VCaP (cell line): Measurements from ENCODE around the gene FOXN3.

Experiments used
- H3K27ac ChIP-seq: fragments of 450-650 bp; 2 replicates; pipeline ENCODE4 v1.5.1; 2017
- TF ChIP-seq, protein P1 (sequence below): fragments of 450-650 bp; conservative IDR thresholded peaks from 2 replicates; pipeline ENCODE4 v1.5.1; 2017; ENCODE audit warnings: mild to moderate bottlenecking, moderate library complexity

Gene FOXN3

DNA sequence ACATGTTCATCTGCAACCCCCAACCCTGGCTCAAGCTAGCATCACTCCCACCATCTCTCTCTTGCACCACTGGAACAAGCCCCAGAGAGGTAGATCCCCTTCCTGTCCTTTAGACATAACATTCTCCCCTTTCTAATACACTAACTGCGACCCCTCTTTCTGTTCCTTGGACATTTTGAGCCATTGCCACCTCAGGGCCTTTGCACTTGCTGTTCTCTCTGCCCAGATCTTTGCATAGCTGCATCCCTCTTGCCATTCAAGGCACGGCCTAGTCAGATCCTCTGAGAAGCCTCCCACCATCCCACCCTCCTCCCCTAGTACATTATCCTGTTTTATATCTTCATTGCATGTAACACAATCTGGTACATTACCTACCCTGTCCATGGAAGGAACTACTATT is 16.5 kb downstream of the FOXN3 start:
- H3K27ac ChIP-seq: peak overlapping the region; percentile 58; the same call in 1 of the 2 replicates
- TF ChIP-seq, protein P1, sequence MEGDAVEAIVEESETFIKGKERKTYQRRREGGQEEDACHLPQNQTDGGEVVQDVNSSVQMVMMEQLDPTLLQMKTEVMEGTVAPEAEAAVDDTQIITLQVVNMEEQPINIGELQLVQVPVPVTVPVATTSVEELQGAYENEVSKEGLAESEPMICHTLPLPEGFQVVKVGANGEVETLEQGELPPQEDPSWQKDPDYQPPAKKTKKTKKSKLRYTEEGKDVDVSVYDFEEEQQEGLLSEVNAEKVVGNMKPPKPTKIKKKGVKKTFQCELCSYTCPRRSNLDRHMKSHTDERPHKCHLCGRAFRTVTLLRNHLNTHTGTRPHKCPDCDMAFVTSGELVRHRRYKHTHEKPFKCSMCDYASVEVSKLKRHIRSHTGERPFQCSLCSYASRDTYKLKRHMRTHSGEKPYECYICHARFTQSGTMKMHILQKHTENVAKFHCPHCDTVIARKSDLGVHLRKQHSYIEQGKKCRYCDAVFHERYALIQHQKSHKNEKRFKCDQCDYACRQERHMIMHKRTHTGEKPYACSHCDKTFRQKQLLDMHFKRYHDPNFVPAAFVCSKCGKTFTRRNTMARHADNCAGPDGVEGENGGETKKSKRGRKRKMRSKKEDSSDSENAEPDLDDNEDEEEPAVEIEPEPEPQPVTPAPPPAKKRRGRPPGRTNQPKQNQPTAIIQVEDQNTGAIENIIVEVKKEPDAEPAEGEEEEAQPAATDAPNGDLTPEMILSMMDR: no peak

DNA sequence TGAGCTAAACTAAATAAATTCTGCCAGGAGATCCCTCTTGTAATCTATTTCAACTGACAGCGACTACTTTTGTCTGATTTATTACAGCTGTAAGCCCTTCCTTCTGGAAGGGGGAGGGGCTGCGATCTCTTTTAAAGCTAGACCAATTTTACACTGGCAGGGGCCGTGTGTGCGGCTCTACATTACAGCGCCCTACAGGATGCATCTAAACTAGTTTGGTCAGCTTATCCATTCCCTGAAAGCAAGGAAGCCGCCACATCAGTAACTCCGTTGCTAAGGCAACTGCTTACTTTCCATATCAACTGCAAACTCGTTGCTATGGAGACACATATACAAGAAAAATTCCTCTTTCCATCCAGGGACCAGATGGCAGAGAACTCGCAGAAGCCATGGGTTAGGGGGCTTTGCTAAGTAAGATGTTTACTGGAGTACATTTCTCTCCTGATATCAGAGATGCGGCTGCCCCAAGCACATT is 17.4 kb downstream of the FOXN3 start:
- H3K27ac ChIP-seq: no peak overlapping the region
- TF ChIP-seq, protein P1: no peak

DNA sequence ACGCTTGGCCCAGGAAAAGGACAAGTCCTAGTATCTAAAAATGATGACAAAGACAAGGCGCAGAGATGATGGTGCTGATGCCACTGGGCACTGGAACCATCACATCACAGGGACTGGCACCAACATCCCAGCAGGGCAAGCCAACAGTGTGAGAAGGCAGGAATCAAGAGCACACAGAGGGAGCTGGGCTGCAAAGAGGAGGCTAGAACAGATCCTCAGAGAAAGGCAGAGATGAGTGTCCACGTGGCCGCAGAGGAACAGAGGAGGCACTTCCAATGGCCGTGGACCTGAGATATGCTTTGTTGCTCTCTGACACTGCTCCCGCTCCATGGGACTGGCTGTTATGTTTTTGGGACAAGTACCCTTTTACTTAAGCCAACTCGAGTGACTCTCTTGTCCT is 17.9 kb downstream of the FOXN3 start:
- TF ChIP-seq, protein P1: no peak
- no peak overlapping the region for H3K27ac ChIP-seq

- H3K27ac ChIP-seq: no peak overlapping the region
- TF ChIP-seq, protein P1: no peak
Measured at GRCh38 chr14:89397569-89398230, 19.3 kb downstream of the FOXN3 start.

DNA sequence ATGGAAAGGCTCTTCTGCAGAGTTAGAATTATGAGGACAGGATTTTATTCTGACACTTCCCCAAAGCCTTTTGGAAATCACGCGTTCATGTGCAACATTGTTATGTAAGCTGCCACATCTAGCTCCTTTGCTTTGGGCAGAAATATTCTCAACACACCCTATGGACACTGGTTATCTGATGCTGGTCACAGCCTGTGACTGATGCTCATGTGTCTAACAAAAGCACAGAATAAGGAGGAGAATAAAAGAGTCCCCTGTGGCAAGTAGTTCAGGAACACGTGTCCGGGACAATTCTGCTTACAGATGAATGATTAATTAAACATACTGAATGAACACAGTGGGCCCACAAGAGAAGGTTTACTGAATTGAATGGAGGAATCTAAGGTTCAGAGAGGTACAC is 22.1 kb downstream of the FOXN3 start:
- TF ChIP-seq, protein P1: no peak
- H3K27ac ChIP-seq: no peak overlapping the region

- TF ChIP-seq, protein P1: no peak
- H3K27ac ChIP-seq: no peak overlapping the region
Measured at GRCh38 chr14:89393222-89393745, 23.7 kb downstream of the FOXN3 start.

- TF ChIP-seq, protein P1: no peak
Measured at GRCh38 chr14:89392181-89392580, 24.9 kb downstream of the FOXN3 start.

More at GRCh38 chr14:89392181-89392580, 24.9 kb downstream of the FOXN3 start:
- H3K27ac ChIP-seq: no peak overlapping the region
